HG02678 (cell line): ENCODE measurements around the gene MAPK14.

ENCODE experiments used
- ATAC-seq: cut with Tn5 transposase; IDR thresholded peaks from one replicate; pipeline ENCODE4 v1.9.1; 2021; ENCODE audit warnings: mild to moderate bottlenecking, moderate library complexity; ENCODE audit not compliant: unreplicated experiment

The MAPK14 gene

GRCh38 chr6:36132246-36132895 lies 104.8 kb downstream of the MAPK14 start:
- no peak for ATAC-seq

DNA sequence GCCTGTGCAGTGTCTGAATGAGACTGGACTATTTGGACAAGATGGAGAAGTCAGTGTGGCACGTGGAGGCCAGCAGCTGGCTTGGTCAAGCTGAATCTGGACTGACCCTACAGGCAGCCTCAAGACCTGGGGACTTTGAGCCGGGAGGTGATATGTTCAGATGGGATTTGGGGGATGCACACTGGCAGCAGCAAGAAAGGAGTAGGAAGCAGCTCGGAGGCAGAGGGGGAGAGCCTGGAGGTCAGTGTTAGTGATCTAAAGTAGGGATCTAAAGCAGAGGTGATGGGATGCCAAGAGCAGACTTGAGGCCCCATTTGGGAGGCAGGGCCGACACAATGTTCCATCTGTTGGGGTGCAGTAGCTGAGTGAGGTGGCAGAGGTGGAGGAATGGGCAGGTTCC lies 105.5 kb downstream of the MAPK14 start:
- no peak for ATAC-seq

GRCh38 chr6:36133912-36134311 lies 106.3 kb downstream of the MAPK14 start:
- ATAC-seq = no peak

DNA sequence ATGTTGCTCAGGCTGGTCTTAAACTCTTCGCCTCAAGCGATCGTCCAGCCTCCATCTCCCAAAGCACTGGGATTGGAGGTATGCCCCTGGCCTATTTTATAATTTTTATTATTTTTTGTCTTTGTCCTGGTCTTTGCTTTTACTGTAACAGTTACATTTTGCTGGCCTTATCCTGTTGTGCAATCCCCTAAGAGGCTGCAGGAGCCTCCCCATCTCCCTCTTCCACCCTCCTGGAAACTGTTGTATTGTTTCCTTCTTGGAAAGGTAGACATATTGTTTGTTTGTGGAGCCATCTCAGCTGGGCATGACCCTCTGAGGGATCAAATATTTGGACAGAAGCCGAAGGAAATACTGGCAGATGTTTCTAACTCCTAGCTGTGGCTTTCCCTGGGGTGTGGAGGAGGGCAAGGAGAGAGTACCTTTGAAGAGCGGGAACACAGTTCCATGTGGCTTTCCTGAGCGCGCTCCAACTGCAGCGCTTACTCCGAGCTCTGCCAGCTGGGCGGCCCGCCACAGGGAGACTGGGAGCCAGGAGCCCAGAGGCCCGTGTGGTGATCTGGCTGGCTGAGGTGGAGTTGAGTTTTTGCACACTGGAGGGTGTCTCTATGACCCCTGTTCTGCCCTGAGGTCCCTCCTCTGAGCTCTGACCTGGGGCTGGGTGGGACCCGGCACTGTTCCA lies 107.6 kb downstream of the MAPK14 start:
- no peak for ATAC-seq

DNA sequence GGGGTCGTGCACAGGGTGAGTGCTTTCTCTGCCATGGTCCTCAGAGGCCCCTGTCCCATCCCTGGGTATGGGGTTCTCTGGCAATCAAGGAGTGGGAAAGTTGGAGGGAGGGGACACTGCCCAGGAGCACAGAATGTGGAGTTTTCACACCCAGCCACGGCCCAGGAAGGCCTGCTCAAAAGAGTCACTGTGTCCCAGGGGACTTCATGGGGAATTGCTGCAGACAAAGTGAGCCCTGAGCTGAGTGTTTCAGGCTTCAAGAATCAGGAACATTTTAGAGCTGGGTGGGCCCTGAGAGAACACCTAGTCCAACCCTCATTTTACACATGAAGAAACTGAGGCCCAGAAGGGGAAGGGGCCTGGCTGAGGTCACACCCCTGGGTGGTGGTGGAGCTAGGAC lies 108.4 kb downstream of the MAPK14 start:
- no peak for ATAC-seq

- no peak for ATAC-seq
Observed at GRCh38 chr6:36136551-36136950, 108.9 kb downstream of the MAPK14 start.

GRCh38 chr6:36138667-36139066 lies 111.1 kb downstream of the MAPK14 start:
- ATAC-seq = no peak

GRCh38 chr6:36139431-36139830 lies 111.8 kb downstream of the MAPK14 start:
- ATAC-seq = no peak

GRCh38 chr6:36139991-36140710 lies 112.5 kb downstream of the MAPK14 start:
- ATAC-seq = no peak

DNA sequence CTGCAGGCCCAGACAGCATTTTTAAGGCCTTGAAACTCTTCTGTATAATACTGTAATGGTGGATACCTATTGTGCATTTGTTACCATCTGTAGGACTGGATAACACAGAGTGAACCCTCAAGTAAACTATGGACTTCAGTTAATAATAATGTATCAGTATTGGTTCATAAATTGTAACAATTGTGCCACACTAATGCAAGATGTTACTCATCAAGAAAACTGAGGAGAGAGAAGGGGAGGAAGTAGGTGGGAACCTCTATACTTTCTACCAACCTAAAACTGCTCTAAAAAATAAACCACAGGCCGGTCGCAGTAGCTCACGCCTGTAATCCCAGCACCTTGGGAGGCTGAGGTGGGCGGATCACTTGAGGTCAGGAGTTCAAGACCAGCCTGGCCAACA lies 113.5 kb downstream of the MAPK14 start:
- no peak for ATAC-seq

DNA sequence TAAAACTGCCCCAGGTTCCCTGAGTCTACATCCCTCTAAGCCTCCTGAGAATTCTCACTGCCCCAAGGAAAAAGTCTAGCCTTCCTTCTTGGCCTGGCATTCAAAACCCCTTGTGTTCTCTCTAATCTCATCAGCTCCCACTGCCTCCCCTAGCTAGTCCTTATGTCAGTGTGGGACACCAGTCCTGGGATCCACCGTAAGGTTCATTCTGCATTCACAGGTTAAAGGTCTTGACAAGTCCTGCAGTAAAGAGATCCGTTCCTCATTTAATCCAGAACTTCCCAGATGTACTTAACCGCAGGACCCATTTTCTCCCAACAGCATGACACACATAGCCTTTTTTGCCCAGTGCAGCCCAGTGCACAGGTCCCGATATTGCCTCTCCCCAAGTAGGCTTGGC lies 114.4 kb downstream of the MAPK14 start:
- ATAC-seq = no peak

DNA sequence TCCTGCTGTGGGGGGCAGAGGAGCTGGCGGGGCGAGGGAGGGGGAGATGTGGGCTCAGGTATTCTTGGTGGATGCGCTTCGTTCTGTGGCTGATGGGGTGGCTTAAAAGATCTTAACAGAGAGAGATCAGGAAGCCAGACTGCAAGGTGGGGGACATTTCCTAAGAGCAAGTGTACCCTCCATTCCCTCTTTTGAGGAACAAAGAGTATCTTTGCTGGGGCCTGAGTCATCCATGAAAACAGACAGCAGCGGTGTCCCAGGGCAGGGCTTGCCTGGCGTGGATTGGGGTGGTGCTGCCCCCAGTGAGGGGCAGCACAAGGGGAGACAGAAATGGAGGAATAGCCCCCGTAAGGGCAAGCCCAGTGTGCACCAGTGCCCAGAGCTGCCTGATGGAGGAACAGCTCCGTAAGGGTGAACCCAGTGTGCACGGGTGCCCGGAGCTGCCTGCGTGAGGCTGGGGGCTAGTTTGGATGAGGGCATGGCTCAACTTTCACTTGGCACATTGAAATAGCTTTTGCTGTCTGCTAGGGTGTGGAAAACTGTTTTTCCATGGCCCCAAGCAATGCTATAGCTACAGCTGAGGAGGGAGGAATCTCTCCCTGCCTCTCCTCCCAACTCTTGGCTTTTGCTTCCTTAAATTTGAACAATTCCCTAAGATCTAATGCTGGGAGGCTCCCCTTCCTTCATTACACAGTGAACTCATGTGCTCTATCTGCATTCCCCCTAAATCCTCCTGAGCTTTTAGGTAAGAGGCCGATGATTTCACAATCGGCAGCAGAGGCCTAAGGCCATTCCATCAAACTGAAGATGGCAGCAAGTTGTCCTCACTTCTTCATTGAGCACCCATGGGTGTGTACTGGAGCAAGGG lies 115.6 kb downstream of the MAPK14 start:
- ATAC-seq = no peak

- ATAC-seq = no peak
Observed at GRCh38 chr6:36145495-36145894, 117.9 kb downstream of the MAPK14 start.

DNA sequence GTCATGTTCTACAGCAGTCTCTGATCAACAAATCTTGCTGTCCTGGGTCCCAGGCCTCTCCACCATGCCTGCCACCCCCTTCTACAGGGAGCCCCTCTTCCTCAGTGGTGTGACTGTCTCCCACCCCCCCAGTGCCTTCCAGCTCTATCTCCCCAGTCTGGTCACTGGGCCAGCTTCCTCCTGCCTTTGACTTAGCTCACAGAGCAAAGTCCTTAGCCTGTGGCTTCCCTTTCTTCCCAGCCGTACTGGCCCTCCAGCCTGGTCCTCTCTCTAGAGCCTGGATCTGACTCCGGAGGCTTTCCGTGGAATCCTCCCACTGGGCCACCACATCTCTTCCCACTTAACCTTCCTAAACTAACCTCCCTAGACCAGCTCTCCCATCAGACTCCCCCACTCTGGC lies 119.7 kb downstream of the MAPK14 start:
- ATAC-seq = no peak

- no peak for ATAC-seq
Observed at GRCh38 chr6:36149476-36149875, 121.9 kb downstream of the MAPK14 start.

GRCh38 chr6:36150283-36150682 lies 122.7 kb downstream of the MAPK14 start:
- no peak for ATAC-seq

GRCh38 chr6:36154286-36154685 lies 126.7 kb downstream of the MAPK14 start:
- ATAC-seq = no peak

DNA sequence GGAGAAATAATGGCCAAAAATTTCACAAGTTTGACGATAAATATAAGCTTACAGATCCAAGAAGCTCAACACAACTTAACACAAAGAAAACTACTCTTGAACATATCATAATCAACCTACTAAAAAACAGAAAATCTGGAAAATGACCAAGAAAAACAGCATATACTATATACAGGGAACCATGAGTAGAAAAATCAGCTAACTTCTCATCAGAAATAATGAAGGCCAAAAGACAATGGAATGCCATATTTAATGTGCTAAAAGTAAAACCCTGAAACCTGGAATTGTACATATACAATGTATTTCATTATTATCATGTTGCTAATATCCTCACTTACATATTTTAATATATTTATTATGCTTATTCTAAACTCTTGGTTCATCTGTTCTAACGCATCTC lies 128.1 kb downstream of the MAPK14 start:
- no peak for ATAC-seq

- ATAC-seq = no peak
Observed at GRCh38 chr6:36160147-36160760, 132.6 kb downstream of the MAPK14 start.
